Activated naive CD4-positive, alpha-beta T cell treated with anti-CD3 and anti-CD28 coated beads, Interleukin-2, amount 50 U/mL, for 24 hours (primary cell): ENCODE results near the gene TAS2R50.
"Not testable (repeated sequence)": the region's sequence is repeated elsewhere in the genome, so short reads cannot be mapped to it uniquely, and the experiment has no call there.

Source experiments
- H3K27ac Mint-ChIP-seq: one replicate; pipeline ENCODE4 v1.8.0; 2021; ENCODE audit warnings: mild to moderate bottlenecking, mixed read lengths
- H3K27me3 Mint-ChIP-seq: one replicate; pipeline ENCODE4 v1.8.0; 2021; ENCODE audit warnings: mixed read lengths
- H3K36me3 Mint-ChIP-seq: one replicate; pipeline ENCODE4 v1.8.0; 2021; ENCODE audit warnings: mixed read lengths
- H3K4me1 Mint-ChIP-seq: one replicate; pipeline ENCODE4 v1.8.0; 2021; ENCODE audit warnings: mixed read lengths
- H3K4me3 Mint-ChIP-seq: one replicate; pipeline ENCODE4 v1.8.0; 2021; ENCODE audit warnings: mild to moderate bottlenecking, mixed read lengths
- H3K9me3 Mint-ChIP-seq: one replicate; pipeline ENCODE4 v1.8.0; 2021; ENCODE audit warnings: mixed read lengths

Gene TAS2R50, protein sequence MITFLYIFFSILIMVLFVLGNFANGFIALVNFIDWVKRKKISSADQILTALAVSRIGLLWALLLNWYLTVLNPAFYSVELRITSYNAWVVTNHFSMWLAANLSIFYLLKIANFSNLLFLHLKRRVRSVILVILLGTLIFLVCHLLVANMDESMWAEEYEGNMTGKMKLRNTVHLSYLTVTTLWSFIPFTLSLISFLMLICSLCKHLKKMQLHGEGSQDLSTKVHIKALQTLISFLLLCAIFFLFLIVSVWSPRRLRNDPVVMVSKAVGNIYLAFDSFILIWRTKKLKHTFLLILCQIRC

GRCh38 chr12:10986812-10987211, at the start of gene TAS2R50:
TAS2R50 (minus strand) TSS chr12:10986912; CDS start chr12:10986860, 52 bp downstream.
- Mint-ChIP-seq H3K4me3 (no peak within 1 kb of the TSS), H3K9me3 (no peaks in the 10 kb centered on the region), H3K27me3 (no peaks in the 10 kb centered on the region), H3K4me1 (peaks cover 41% of the 10 kb centered on the region), H3K27ac (peak within 1 kb of the TSS; percentile 14), H3K36me3 (peaks cover 11% of the 10 kb centered on the region)

DNA sequence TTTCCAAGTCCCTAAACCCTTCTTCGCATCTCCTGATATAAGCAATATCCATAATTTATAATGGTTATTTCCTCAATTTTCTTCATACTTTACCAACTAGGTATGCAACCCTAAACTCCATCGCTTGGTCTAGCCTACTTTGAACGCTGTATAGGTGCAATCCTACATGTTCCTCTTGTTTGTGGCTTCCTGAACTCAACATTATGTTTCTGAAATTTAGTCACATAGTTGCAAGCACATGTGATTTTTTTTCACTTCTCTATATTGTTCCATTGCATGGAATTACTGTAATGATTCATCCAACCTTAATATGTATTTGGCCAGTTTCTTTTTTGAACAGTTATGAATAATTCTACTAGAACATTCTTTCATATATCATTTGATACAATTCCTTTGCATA, 47.2 kb upstream of the TAS2R50 start:
- H3K27me3 Mint-ChIP-seq, H3K27ac Mint-ChIP-seq, H3K4me3 Mint-ChIP-seq, H3K4me1 Mint-ChIP-seq, H3K9me3 Mint-ChIP-seq: not testable (repeated sequence)
- peaks cover 26% of the 10 kb centered on the region for H3K36me3 Mint-ChIP-seq

DNA sequence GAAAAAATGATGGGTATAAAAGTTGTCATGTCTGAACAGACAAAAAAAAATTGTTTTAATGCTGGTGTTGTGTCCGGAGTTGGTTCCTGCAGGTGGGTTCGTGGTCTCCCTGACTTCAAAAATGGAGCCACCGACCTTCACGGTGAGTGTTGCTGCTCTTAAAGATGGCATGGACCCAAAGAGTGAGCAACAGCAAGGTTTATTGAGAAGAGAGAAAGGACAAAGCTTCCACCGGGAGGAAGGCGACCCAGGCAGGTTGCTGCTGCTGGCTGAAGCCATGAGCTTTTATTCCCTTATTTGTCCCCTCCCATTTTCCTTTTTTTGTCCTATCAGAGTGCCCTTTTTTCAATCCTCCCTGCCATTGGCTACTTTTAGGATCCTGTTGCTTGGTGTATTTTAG, 44.6 kb upstream of the TAS2R50 start, which contains the start of gene TAS2R31:
TSS of gene TAS2R31 (minus strand) at position 101 of the 400 bp plus-strand sequence. CDS start at position 29, 72 bp downstream.
- peaks cover 29% of the 10 kb centered on the region for H3K36me3 Mint-ChIP-seq
- H3K27me3 Mint-ChIP-seq, result no peaks in the 10 kb centered on the region
- no peaks in the 10 kb centered on the region for H3K9me3 Mint-ChIP-seq
- H3K4me1 Mint-ChIP-seq, result peaks cover 4% of the 10 kb centered on the region
- H3K27ac Mint-ChIP-seq, result no peak within 1 kb of the TSS
- no peak within 1 kb of the TSS for H3K4me3 Mint-ChIP-seq

GRCh38 chr12:11026118-11026517, 39.4 kb upstream of the TAS2R50 start:
- H3K27me3 Mint-ChIP-seq, result no peaks in the 10 kb centered on the region
- H3K4me3 Mint-ChIP-seq, result no peak overlapping the region
- no peak overlapping the region for H3K27ac Mint-ChIP-seq
- peaks cover 28% of the 10 kb centered on the region for H3K36me3 Mint-ChIP-seq
- H3K9me3 Mint-ChIP-seq, result no peaks in the 10 kb centered on the region
- peaks cover 7% of the 10 kb centered on the region for H3K4me1 Mint-ChIP-seq

- Mint-ChIP-seq H3K27me3 (no peaks in the 10 kb centered on the region), H3K36me3 (peaks cover 22% of the 10 kb centered on the region)
These were observed 36.7 kb upstream of the TAS2R50 start for GRCh38 chr12:11023387-11023786.

GRCh38 chr12:11022520-11022919, 35.8 kb upstream of the TAS2R50 start, which contains the start of gene TAS2R19:
TAS2R19 (minus strand) TSS chr12:11022620; CDS start chr12:11022571, 49 bp downstream.
- Mint-ChIP-seq H3K27me3 (no peaks in the 10 kb centered on the region), H3K36me3 (peaks cover 22% of the 10 kb centered on the region), H3K9me3 (no peaks in the 10 kb centered on the region), H3K4me1 (peaks cover 7% of the 10 kb centered on the region), H3K4me3 (no peak within 1 kb of the TSS), H3K27ac (peak within 1 kb of the TSS; percentile 26)

More at GRCh38 chr12:11023387-11023786, 36.7 kb upstream of the TAS2R50 start:
- no peaks in the 10 kb centered on the region for H3K9me3 Mint-ChIP-seq
- H3K27ac Mint-ChIP-seq, result no peak overlapping the region
- no peak overlapping the region for H3K4me3 Mint-ChIP-seq
- peaks cover 7% of the 10 kb centered on the region for H3K4me1 Mint-ChIP-seq

- no peaks in the 10 kb centered on the region for H3K9me3 Mint-ChIP-seq
- H3K4me1 Mint-ChIP-seq, result peaks cover 18% of the 10 kb centered on the region
- no peaks in the 10 kb centered on the region for H3K27me3 Mint-ChIP-seq
- H3K36me3 Mint-ChIP-seq, result peaks cover 15% of the 10 kb centered on the region
- H3K27ac Mint-ChIP-seq, result no peak overlapping the region
- no peak overlapping the region for H3K4me3 Mint-ChIP-seq
These were observed 30.2 kb upstream of the TAS2R50 start for GRCh38 chr12:11016937-11017336.

DNA sequence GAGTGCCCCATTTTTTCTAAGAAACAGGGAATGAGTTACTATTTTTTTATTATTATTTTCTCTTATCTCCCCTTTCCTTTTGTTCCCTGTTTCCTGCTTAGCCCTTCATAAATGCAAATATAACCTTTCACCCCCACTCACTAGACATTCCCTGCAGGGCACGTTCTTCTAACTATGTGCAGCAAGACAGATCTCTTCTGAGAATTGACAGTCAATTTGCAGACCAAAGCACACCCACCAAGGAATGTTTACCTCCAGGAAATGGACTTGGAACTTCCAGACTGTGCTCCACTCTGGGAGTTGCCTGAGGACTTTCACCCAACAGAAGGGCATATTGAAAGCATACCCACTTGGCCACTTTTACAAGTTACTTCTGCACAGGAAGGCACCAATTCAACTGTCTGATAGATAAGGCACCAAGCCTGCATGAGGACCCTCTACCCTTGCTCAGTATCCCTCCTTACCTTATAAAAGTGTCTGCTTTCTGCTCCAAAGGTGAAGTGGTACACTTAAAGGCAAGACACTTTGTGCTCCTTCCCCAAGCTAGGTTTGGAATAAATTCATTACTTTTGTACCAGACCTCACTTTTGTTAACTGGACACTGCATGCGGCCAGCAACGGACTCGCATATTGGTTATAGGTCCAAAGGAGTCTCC, 29.2 kb upstream of the TAS2R50 start:
- Mint-ChIP-seq H3K27ac (no peak overlapping the region), H3K4me1 (peaks cover 14% of the 10 kb centered on the region), H3K36me3 (peaks cover 14% of the 10 kb centered on the region), H3K9me3 (no peaks in the 10 kb centered on the region), H3K4me3 (no peak overlapping the region), H3K27me3 (no peaks in the 10 kb centered on the region)

GRCh38 chr12:11014234-11014633, 27.5 kb upstream of the TAS2R50 start:
- Mint-ChIP-seq H3K36me3 (peaks cover 13% of the 10 kb centered on the region), H3K4me1 (peaks cover 14% of the 10 kb centered on the region), H3K27me3 (no peaks in the 10 kb centered on the region), H3K27ac (no peak overlapping the region), H3K9me3 (no peaks in the 10 kb centered on the region), H3K4me3 (no peak overlapping the region)

- Mint-ChIP-seq H3K27me3 (no peaks in the 10 kb centered on the region), H3K27ac (no peak overlapping the region), H3K36me3 (peaks cover 11% of the 10 kb centered on the region), H3K4me3 (no peak overlapping the region), H3K4me1 (peaks cover 5% of the 10 kb centered on the region), H3K9me3 (no peaks in the 10 kb centered on the region)
These were observed 20.9 kb upstream of the TAS2R50 start for GRCh38 chr12:11007608-11008007.

- Mint-ChIP-seq H3K27ac (no peak within 1 kb of the TSS), H3K36me3 (peaks cover 18% of the 10 kb centered on the region), H3K4me3 (no peak within 1 kb of the TSS), H3K27me3 (no peaks in the 10 kb centered on the region), H3K4me1 (no peaks in the 10 kb centered on the region), H3K9me3 (no peaks in the 10 kb centered on the region)
These were observed 11.5 kb upstream of the TAS2R50 start, which contains the start of gene TAS2R20 for GRCh38 chr12:10998204-10998603. TAS2R20 (minus strand) TSS chr12:10998304; CDS start chr12:10997875, 429 bp downstream.

GRCh38 chr12:10994307-10994706, 7.6 kb upstream of the TAS2R50 start:
- H3K4me1 Mint-ChIP-seq, result no peaks in the 10 kb centered on the region
- H3K9me3 Mint-ChIP-seq, result no peaks in the 10 kb centered on the region
- H3K4me3 Mint-ChIP-seq, result no peak overlapping the region
- no peak overlapping the region for H3K27ac Mint-ChIP-seq
- H3K36me3 Mint-ChIP-seq, result peaks cover 20% of the 10 kb centered on the region
- H3K27me3 Mint-ChIP-seq, result no peaks in the 10 kb centered on the region

- H3K4me3 Mint-ChIP-seq, result no peak overlapping the region
- no peak overlapping the region for H3K27ac Mint-ChIP-seq
- H3K27me3 Mint-ChIP-seq, result no peaks in the 10 kb centered on the region
- peaks cover 11% of the 10 kb centered on the region for H3K36me3 Mint-ChIP-seq
- H3K4me1 Mint-ChIP-seq, result peaks cover 24% of the 10 kb centered on the region
- no peaks in the 10 kb centered on the region for H3K9me3 Mint-ChIP-seq
These were observed 2.4 kb upstream of the TAS2R50 start for GRCh38 chr12:10989107-10989506.

- Mint-ChIP-seq H3K27ac (no peak overlapping the region), H3K4me1 (peaks cover 68% of the 10 kb centered on the region), H3K27me3 (no peaks in the 10 kb centered on the region), H3K9me3 (no peaks in the 10 kb centered on the region), H3K36me3 (peaks cover 4% of the 10 kb centered on the region), H3K4me3 (no peak overlapping the region)
These were observed 4.5 kb downstream of the TAS2R50 start for GRCh38 chr12:10982244-10982643.

DNA sequence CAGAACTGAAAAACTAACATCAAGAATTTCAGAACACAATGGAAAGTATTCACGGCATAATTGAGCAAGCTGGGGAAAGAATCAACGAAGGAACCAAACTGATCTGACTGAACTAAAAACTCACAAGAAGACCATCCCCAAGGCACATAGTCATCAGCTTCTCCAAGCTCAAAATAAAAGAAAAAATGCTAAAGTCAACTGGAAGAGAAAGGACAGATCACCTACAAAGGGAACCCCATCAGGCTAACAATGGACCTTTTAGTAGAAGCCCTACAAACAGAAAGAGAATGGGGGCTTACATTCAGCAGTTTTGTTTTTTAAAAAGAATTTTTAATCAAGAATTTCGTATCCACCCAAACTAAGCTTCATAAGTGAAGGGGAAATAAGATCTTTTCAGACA, 11.7 kb downstream of the TAS2R50 start:
- Mint-ChIP-seq H3K4me3 (no peak overlapping the region), H3K36me3 (peaks cover 4% of the 10 kb centered on the region), H3K27me3 (no peaks in the 10 kb centered on the region), H3K27ac (no peak overlapping the region), H3K9me3 (no peaks in the 10 kb centered on the region), H3K4me1 (peaks cover 41% of the 10 kb centered on the region)

DNA sequence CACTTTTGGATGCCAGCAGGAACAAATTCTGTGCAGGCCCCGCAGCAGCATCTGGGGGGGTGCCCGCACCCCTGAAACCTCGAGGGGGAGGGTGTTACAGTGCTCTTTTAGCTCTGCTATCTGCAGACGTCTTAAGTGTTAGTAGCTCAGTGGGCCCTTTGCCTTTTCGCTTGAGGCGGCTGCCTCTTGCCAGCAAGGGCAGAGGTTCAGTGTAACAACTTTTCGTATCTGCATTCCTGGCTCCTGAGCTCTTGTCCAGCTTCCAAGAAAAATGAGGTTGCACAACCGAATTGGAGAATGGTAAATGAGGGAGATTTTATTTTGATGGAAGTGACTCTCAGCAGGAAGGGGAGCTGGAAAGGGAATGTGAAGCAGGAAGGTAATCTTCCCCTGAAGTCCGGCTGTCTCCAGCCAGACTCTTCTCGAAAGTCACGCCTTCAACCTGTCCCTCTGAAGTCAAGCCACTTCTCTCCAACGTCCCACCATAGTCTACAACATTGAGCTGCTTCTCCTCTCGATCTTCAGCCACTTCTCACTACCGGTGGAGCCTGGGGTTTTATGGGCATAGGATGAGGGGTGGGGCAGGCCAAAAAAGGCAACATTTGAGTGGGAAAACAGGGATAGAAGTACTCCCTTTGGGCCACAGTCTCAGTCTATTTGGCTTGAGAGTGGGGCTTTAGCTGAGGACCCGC, 17.8 kb downstream of the TAS2R50 start:
- Mint-ChIP-seq H3K36me3 (peaks cover 18% of the 10 kb centered on the region), H3K4me3 (no peak overlapping the region), H3K9me3 (no peaks in the 10 kb centered on the region), H3K27me3 (no peaks in the 10 kb centered on the region), H3K4me1 (no peaks in the 10 kb centered on the region), H3K27ac (no peak overlapping the region)
